CD4-positive, alpha-beta T cell (primary cell): ENCODE data around the gene STEAP2. TPM values are rescaled to one million over a fixed set of nuclear protein-coding genes. Genes with fewer than 3 reads are reported as not detected.

Experiments used
- ATAC-seq: fragments of 200-7000 bp; cut with Tn5 transposase; one replicate; pipeline ENCODE4 v1.10.0; 2022; ENCODE audit warnings: mild to moderate bottlenecking; ENCODE audit not compliant: poor library complexity
- CTCF ChIA-PET: fragments of 350-600 bp; sonication (Branson Sonifier 250); formaldehyde crosslinking; loops from one replicate; lab custom pipeline; 2021; ENCODE audit warnings: antibody characterized with exemption, inconsistent platforms; lab: Charles Lee
- POLR2A ChIA-PET: fragments of 350-600 bp; sonication (Branson Sonifier 250); formaldehyde crosslinking; loops from one replicate; lab custom pipeline; 2021; ENCODE audit warnings: antibody characterized with exemption, inconsistent platforms; lab: Charles Lee
- DNase-seq, 14 experiments: peaks; one replicate each; pipeline ENCODE4 v3.0.0-alpha.2; 2013 to 2020; ENCODE audit warnings: mixed read lengths in 2 of 14
- H3K27ac ChIP-seq, 2 donors: one replicate each; pipeline versions ENCODE4 v1.5.1 to v1.7.0; 2013; ENCODE audit warnings: low read length in 2 of 2, low read depth in 1 of 2, mild to moderate bottlenecking in 1 of 2
- H3K27me3 ChIP-seq, 2 experiments: 1 replicate in 1 of 2; 2 replicates in 1 of 2; pipeline versions ENCODE4 v1.6.1 to v1.7.0; 2013; ENCODE audit warnings: low read length in 2 of 2, control low read depth in 1 of 2, mild to moderate bottlenecking in 1 of 2, moderate library complexity in 1 of 2; ENCODE audit not compliant: insufficient read depth in 2 of 2, control insufficient read depth in 1 of 2
- H3K36me3 ChIP-seq: one replicate; pipeline ENCODE4 v1.6.1; 2013; ENCODE audit warnings: low read length, control low read depth; ENCODE audit not compliant: insufficient read depth
- H3K4me1 ChIP-seq: one replicate; pipeline ENCODE4 v1.6.1; 2013; ENCODE audit warnings: low read length, control low read depth; ENCODE audit not compliant: insufficient read depth
- H3K4me3 ChIP-seq: one replicate; pipeline ENCODE4 v1.5.1; 2013; ENCODE audit warnings: mild to moderate bottlenecking, low read length, moderate library complexity
- H3K9me3 ChIP-seq, 2 experiments: 1 replicate in 1 of 2; 2 replicates in 1 of 2; pipeline versions ENCODE4 v1.6.1 to v1.7.0; 2013; ENCODE audit warnings: low read length in 2 of 2, mild to moderate bottlenecking in 2 of 2, control low read depth in 1 of 2, moderate library complexity in 1 of 2; ENCODE audit not compliant: control insufficient read depth in 1 of 2, insufficient read depth in 1 of 2
- H3K27ac Mint-ChIP-seq: one replicate; pipeline ENCODE4 v1.8.0; 2020; ENCODE audit warnings: mixed read lengths
- H3K27me3 Mint-ChIP-seq: one replicate; pipeline ENCODE4 v1.8.0; 2021; ENCODE audit warnings: mixed read lengths
- H3K36me3 Mint-ChIP-seq: one replicate; pipeline ENCODE4 v1.8.0; 2021; ENCODE audit warnings: low read depth, mixed read lengths
- H3K4me1 Mint-ChIP-seq: one replicate; pipeline ENCODE4 v1.8.0; 2021; ENCODE audit warnings: low read depth, mixed read lengths
- H3K4me3 Mint-ChIP-seq: one replicate; pipeline ENCODE4 v1.8.0; 2020; ENCODE audit warnings: mild to moderate bottlenecking, mixed read lengths
- H3K9me3 Mint-ChIP-seq: one replicate; pipeline ENCODE4 v1.8.0; 2020; ENCODE audit warnings: mixed read lengths
- CTCF ChIP-seq: fragments of 200-600 bp; IDR thresholded peaks from one replicate; pipeline ENCODE4 v1.8.0; 2022; ENCODE audit warnings: antibody characterized with exemption, mild to moderate bottlenecking
- intact Hi-C, 2 experiments: fragments of 100-400 bp; cut with DNase I in 1 of 2; cut with micrococcal nuclease in 1 of 2; formaldehyde crosslinking; loops; one replicate each; pipeline versions ENCODE4 v1.15.1 to v1.9.0; 2023 to 2025; cut with DNase I, micrococcal nuclease
- total RNA-seq, 174 experiments: library from RNA in 2 of 174; stranded (reverse) in 2 of 174; gene quantifications; one replicate each; pipeline ENCODE4 v1.2.3 and lab custom pipeline; 2021 to 2026

Gene STEAP2
- total RNA-seq, 2 experiments from 2014 or later: not detected

DNA sequence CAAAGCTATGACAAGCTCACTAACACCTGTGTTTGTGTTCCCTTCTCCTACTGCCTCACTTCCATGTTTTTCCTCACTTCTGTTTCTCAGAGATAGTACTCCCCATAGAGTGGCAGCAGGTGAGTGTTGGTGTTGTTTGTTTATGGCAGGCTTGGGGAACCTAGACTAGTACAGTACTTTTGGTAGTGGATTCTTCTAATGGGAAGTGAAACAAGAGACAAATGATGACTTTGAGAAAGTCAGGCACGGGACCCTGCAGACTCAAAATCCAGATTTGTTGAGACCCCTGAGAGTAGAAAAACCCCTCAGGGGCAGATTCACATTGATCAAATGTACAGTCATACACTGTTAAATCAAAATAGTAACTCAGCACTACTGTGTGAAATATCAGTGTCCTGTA lies 27.0 kb downstream of the STEAP2 start:
- no peak overlapping the region for H3K4me3 ChIP-seq
- Mint-ChIP-seq H3K4me1 (peaks cover under 1% of the 10 kb centered on the region), H3K27ac (no peak overlapping the region), H3K36me3 (no peaks in the 10 kb centered on the region), H3K4me3 (no peak overlapping the region), H3K9me3 (no peaks in the 10 kb centered on the region), H3K27me3 (peaks cover 32% of the 10 kb centered on the region)
- H3K27ac ChIP-seq: no peak overlapping the region
- no peak for DNase-seq
- no peaks in the 10 kb centered on the region for H3K36me3 ChIP-seq
- ChIA-PET CTCF (no interaction called here), POLR2A (no interaction called here)
- H3K27me3 ChIP-seq: peaks cover 0 to 9% of the 10 kb centered on the region in 2 experiments
- no peak for TF ChIP-seq CTCF
- ATAC-seq: no peak
- no peaks in the 10 kb centered on the region for H3K9me3 ChIP-seq
- no peaks in the 10 kb centered on the region for H3K4me1 ChIP-seq
- intact Hi-C loops: no loop called here

GRCh38 chr7:90239050-90239449 lies 27.5 kb downstream of the STEAP2 start:
- no peaks in the 10 kb centered on the region for H3K9me3 ChIP-seq
- no peak overlapping the region for H3K27ac Mint-ChIP-seq
- H3K27me3 Mint-ChIP-seq: peaks cover 36% of the 10 kb centered on the region
- no peaks in the 10 kb centered on the region for H3K36me3 ChIP-seq
- TF ChIP-seq CTCF: no peak
- peaks cover 6% of the 10 kb centered on the region for H3K4me1 Mint-ChIP-seq
- peaks cover 0 to 10% of the 10 kb centered on the region in 2 experiments for H3K27me3 ChIP-seq
- no peak for DNase-seq
- no peak overlapping the region for H3K4me3 Mint-ChIP-seq
- H3K9me3 Mint-ChIP-seq: no peaks in the 10 kb centered on the region
- intact Hi-C loops: no loop called here
- H3K4me1 ChIP-seq: no peaks in the 10 kb centered on the region
- ChIA-PET POLR2A (no interaction called here), CTCF (no interaction called here)
- H3K36me3 Mint-ChIP-seq: no peaks in the 10 kb centered on the region
- H3K27ac ChIP-seq: no peak overlapping the region
- no peak overlapping the region for H3K4me3 ChIP-seq
- no peak for ATAC-seq

GRCh38 chr7:90239625-90240228 lies 28.2 kb downstream of the STEAP2 start:
- H3K9me3 Mint-ChIP-seq: no peaks in the 10 kb centered on the region
- H3K27ac Mint-ChIP-seq: no peak overlapping the region
- CTCF ChIA-PET: no interaction called here
- Histone ChIP-seq H3K4me3 (no peak overlapping the region), H3K27me3 (peaks cover 0 to 17% of the 10 kb centered on the region in 2 experiments), H3K9me3 (no peaks in the 10 kb centered on the region), H3K36me3 (no peaks in the 10 kb centered on the region), H3K27ac (no peak overlapping the region), H3K4me1 (peaks cover 5% of the 10 kb centered on the region)
- peaks cover 43% of the 10 kb centered on the region for H3K27me3 Mint-ChIP-seq
- POLR2A ChIA-PET: no interaction called here
- no peak overlapping the region for H3K4me3 Mint-ChIP-seq
- H3K4me1 Mint-ChIP-seq: peaks cover 12% of the 10 kb centered on the region
- H3K36me3 Mint-ChIP-seq: peaks cover under 1% of the 10 kb centered on the region
- DNase-seq: no peak
- ATAC-seq: no peak
- intact Hi-C loops: no loop called here
- no peak for TF ChIP-seq CTCF
